Stimulated activated CD4-positive, alpha-beta T cell treated with anti-CD3 and anti-CD28 coated beads, Interleukin-15, amount 100 ng/mL, for 24 hours (primary cell): ENCODE measurements around the gene WDFY4.
"Not testable (repeated sequence)": the region's sequence is repeated elsewhere in the genome, so short reads cannot be mapped to it uniquely, and the experiment has no call there.

ENCODE experiments used
- DNase-seq: peaks from one replicate; pipeline ENCODE4 v3.0.0-alpha.2; 2020

Gene WDFY4

GRCh38 chr10:48684792-48685623, at the start of gene WDFY4:
Gene WDFY4, plus strand, starts transcription at chr10:48684873. Its CDS starts 24,860 bp downstream, at chr10:48709733.
- no peak for DNase-seq

- DNase-seq: no peak
Measured at GRCh38 chr10:48634984-48635557, 49.6 kb upstream of the WDFY4 start.

GRCh38 chr10:48636231-48636630, 48.4 kb upstream of the WDFY4 start:
- DNase-seq: no peak

GRCh38 chr10:48636901-48637300, 47.8 kb upstream of the WDFY4 start:
- DNase-seq: no peak

- DNase-seq: no peak
Measured at GRCh38 chr10:48638158-48638557, 46.5 kb upstream of the WDFY4 start.

- no peak for DNase-seq
Measured at GRCh38 chr10:48638739-48639527, 45.7 kb upstream of the WDFY4 start.

- no peak for DNase-seq
Measured at GRCh38 chr10:48639632-48640031, 45.0 kb upstream of the WDFY4 start.

GRCh38 chr10:48640326-48640725, 44.3 kb upstream of the WDFY4 start:
- no peak for DNase-seq

GRCh38 chr10:48641099-48641690, 43.5 kb upstream of the WDFY4 start:
- not testable (repeated sequence) for DNase-seq

- no peak for DNase-seq
Measured at GRCh38 chr10:48645600-48645999, 39.1 kb upstream of the WDFY4 start.

- DNase-seq: not testable (repeated sequence)
Measured at GRCh38 chr10:48647073-48647472, 37.6 kb upstream of the WDFY4 start.

GRCh38 chr10:48648172-48648942, 36.3 kb upstream of the WDFY4 start:
- DNase-seq: no peak

- DNase-seq: no peak
Measured at GRCh38 chr10:48649349-48649944, 35.2 kb upstream of the WDFY4 start.

GRCh38 chr10:48651293-48651692, 33.4 kb upstream of the WDFY4 start:
- no peak for DNase-seq

GRCh38 chr10:48651839-48652238, 32.8 kb upstream of the WDFY4 start:
- no peak for DNase-seq

GRCh38 chr10:48652344-48652743, 32.3 kb upstream of the WDFY4 start:
- no peak for DNase-seq

GRCh38 chr10:48653347-48653746, 31.3 kb upstream of the WDFY4 start:
- no peak for DNase-seq

- no peak for DNase-seq
Measured at GRCh38 chr10:48653944-48654698, 30.6 kb upstream of the WDFY4 start.

GRCh38 chr10:48655411-48656240, 29.0 kb upstream of the WDFY4 start:
- DNase-seq: no peak

GRCh38 chr10:48656241-48656913, 28.3 kb upstream of the WDFY4 start:
- peak; percentile 92 for DNase-seq
